H1 (cell line): ENCODE results near the gene EXOG. TPM values are rescaled to one million over a fixed set of nuclear protein-coding genes. Genes with fewer than 3 reads are reported as not detected.

ENCODE experiments used
- CHD2 ChIP-seq: IDR thresholded peaks from 2 replicates; pipeline ENCODE4 v1.6.1; 2012; ENCODE audit warnings: low read length, improper control_type of control experiment
- CHD7 ChIP-seq: fragments of 300-600 bp; sonication (generic); IDR thresholded peaks from 2 replicates; pipeline ENCODE4 v1.7.1; 2012; ENCODE audit warnings: low read length, moderate library complexity, mild to moderate bottlenecking, inconsistent platforms; ENCODE audit not compliant: insufficient replicate concordance
- KDM1A ChIP-seq: fragments of 200-600, 300-600 bp; sonication (generic); IDR thresholded peaks from 2 replicates; pipeline ENCODE4 v1.7.1; 2016; ENCODE audit warnings: mild to moderate bottlenecking, low read length, borderline replicate concordance
- polyA plus RNA-seq, 7 experiments: library from polyadenylated mRNA; depleted of rRNA in 3 of 7; stranded (reverse) in 5 of 7; unstranded in 2 of 7; fragments of >200 nt in 5 of 7; fragments of 200-250 nt in 2 of 7; gene quantifications; 1 replicate in 5 of 7; 2 replicates in 1 of 7; 4 replicates in 1 of 7; pipeline versions ENCODE4 v1.2.1 to v1.2.3, GENCODE V29; 2011 to 2013; ENCODE audit warnings: missing spikeins in 2 of 7, mixed read lengths in 2 of 7
- total RNA-seq: library from RNA; stranded (reverse); fragmentation: NEBNext Ultra II Directional; extraction: Animal tissue kit (Norgen Biotek cat#: 25700); gene quantifications from 2 replicates; pipeline ENCODE4 v1.2.1, GENCODE V29; 2021

EXOG gene
- total and polyA plus RNA-seq, 2 of the 8 experiments (the other 6 are each of a cell fraction or from before 2014, with no cell fraction given): 7.2 to 12.9 TPM

- TF ChIP-seq CHD7 (no peak), CHD2 (no peak), KDM1A (no peak)
Observed at GRCh38 chr3:38544926-38545325, 48.8 kb downstream of the EXOG start (continued).
